Aorta (tissue), 5 donors: ENCODE measurements around the gene TP53RK. TPM values are rescaled to one million over a fixed set of nuclear protein-coding genes. Genes with fewer than 3 reads are reported as not detected.

Experiments
- ATAC-seq: fragments of 200-7000 bp; cut with Tn5 transposase; one replicate; pipeline ENCODE4 v1.9.1; 2022; ENCODE audit warnings: moderate library complexity; ENCODE audit not compliant: low FRiP score
- DNase-seq, 2 donors: peaks; one replicate each; pipeline ENCODE4 v3.0.0-alpha.2; 2020
- H3K27ac ChIP-seq, 2 donors: one replicate each; pipeline ENCODE4 v1.5.1; 2013; ENCODE audit warnings: low read length in 2 of 2, mild to moderate bottlenecking in 2 of 2, moderate library complexity in 2 of 2, control low read depth in 1 of 2, inconsistent platforms in 1 of 2, low read depth in 1 of 2
- H3K27me3 ChIP-seq, 2 donors: one replicate each; pipeline ENCODE4 v1.6.1; 2013; ENCODE audit warnings: control low read depth in 1 of 2, low read length in 1 of 2, mild to moderate bottlenecking in 1 of 2, moderate library complexity in 1 of 2; ENCODE audit not compliant: insufficient read depth in 2 of 2, control insufficient read depth in 1 of 2
- H3K36me3 ChIP-seq, 2 donors: one replicate each; pipeline ENCODE4 v1.6.1; 2013; ENCODE audit warnings: control low read depth in 1 of 2, low read length in 1 of 2, mild to moderate bottlenecking in 1 of 2; ENCODE audit not compliant: insufficient read depth in 2 of 2, control insufficient read depth in 1 of 2
- H3K4me1 ChIP-seq, 2 donors: one replicate each; pipeline ENCODE4 v1.6.1; 2013; ENCODE audit warnings: low read length in 2 of 2, control low read depth in 1 of 2, mild to moderate bottlenecking in 1 of 2, moderate library complexity in 1 of 2; ENCODE audit not compliant: insufficient read depth in 2 of 2, control insufficient read depth in 1 of 2
- H3K4me3 ChIP-seq, 2 donors: one replicate each; pipeline ENCODE4 v1.5.1; 2013; ENCODE audit warnings: low read length in 2 of 2, control low read depth in 1 of 2, mild to moderate bottlenecking in 1 of 2
- H3K9me3 ChIP-seq: one replicate; pipeline ENCODE4 v1.6.1; 2013; ENCODE audit warnings: mild to moderate bottlenecking, low read length; ENCODE audit not compliant: control insufficient read depth
- WGBS, 2 donors: extraction: QIAGEN DNeasy Blood & Tissue Kit; methylation state at CpG; one replicate each; pipeline ENCODE4 v1.1.7; 2013; 5-methylcytosine and 5-hydroxymethylcytosine counted together
- intact Hi-C, 2 donors: fragments of 100-400 bp; cut with DNase I; formaldehyde crosslinking; loops; one replicate each; pipeline versions ENCODE4 v1.14.2 to v1.15.0; 2022
- polyA plus RNA-seq, 2 donors: library from polyadenylated mRNA; stranded (reverse); fragments of 200-250 nt; gene quantifications; one replicate each; pipeline ENCODE4 v1.2.3, GENCODE V29; 2013
- total RNA-seq, 2 donors: library from RNA; stranded (reverse); fragmentation: NEBNext Ultra II Directional; extraction: Animal tissue kit (Norgen Biotek cat#: 25700); gene quantifications; one replicate each; pipeline ENCODE4 v1.2.1, GENCODE V29; 2021
- donor health status: healthy with polysubstance abuse.
- donor health status: Bipolar disorder and iron deficiency.
- donor health status: DM: no; HTN: no; CAD: no.
- donor health status: DM: no; HTN: no; CAD: no.
- donor health status: DM: yes; HTN: yes; CAD: no.

TP53RK gene
- total and polyA plus RNA-seq, 4 donors, result 9.3 to 10.4 (median 9.4) TPM

GRCh38 chr20:46641424-46641823 is 47.8 kb downstream of the TP53RK start:
- H3K36me3 ChIP-seq, result no peaks in the 10 kb centered on the region
- intact Hi-C loops, result no loop called here
- ATAC-seq, result no peak
- no peak overlapping the region for H3K4me3 ChIP-seq
- no peak overlapping the region for H3K27ac ChIP-seq
- H3K4me1 ChIP-seq, result no peaks in the 10 kb centered on the region
- H3K27me3 ChIP-seq, result no peaks in the 10 kb centered on the region
- H3K9me3 ChIP-seq, result no peaks in the 10 kb centered on the region
- DNase-seq, result no peak

- no peak overlapping the region for H3K4me3 ChIP-seq
- intact Hi-C loops, result no loop called here
- no peaks in the 10 kb centered on the region for H3K36me3 ChIP-seq
- DNase-seq (no peak), ATAC-seq (no peak)
- no peaks in the 10 kb centered on the region for H3K4me1 ChIP-seq
- WGBS, 2 donors, result 67 to 70% methylated on average over 14 of the region's 14 CpGs
- no peak overlapping the region for H3K27ac ChIP-seq
- H3K9me3 ChIP-seq, result no peaks in the 10 kb centered on the region
- H3K27me3 ChIP-seq, result no peaks in the 10 kb centered on the region
These were observed 48.5 kb downstream of the TP53RK start for GRCh38 chr20:46640536-46641311.

- H3K4me1 ChIP-seq, result no peaks in the 10 kb centered on the region
- ATAC-seq, result no peak
- no peak overlapping the region for H3K27ac ChIP-seq
- H3K36me3 ChIP-seq, result no peaks in the 10 kb centered on the region
- intact Hi-C loops, result no loop called here
- no peaks in the 10 kb centered on the region for H3K27me3 ChIP-seq
- 82 to 92% methylated on average over 6 of the region's 6 CpGs for WGBS, 2 donors
- H3K4me3 ChIP-seq, result no peak overlapping the region
- H3K9me3 ChIP-seq, result no peaks in the 10 kb centered on the region
- no peak for DNase-seq
These were observed 49.2 kb downstream of the TP53RK start for GRCh38 chr20:46640044-46640443.

- no peak for DNase-seq
- Histone ChIP-seq H3K4me3 (no peak overlapping the region), H3K36me3 (no peaks in the 10 kb centered on the region), H3K27me3 (no peaks in the 10 kb centered on the region), H3K4me1 (no peaks in the 10 kb centered on the region), H3K27ac (no peak overlapping the region), H3K9me3 (no peaks in the 10 kb centered on the region)
- intact Hi-C loops, result no loop called here
- no peak for ATAC-seq
- 93 to 94% methylated on average over 3 of the region's 3 CpGs for WGBS, 2 donors
These were observed 49.7 kb downstream of the TP53RK start for GRCh38 chr20:46639587-46639986.

GRCh38 chr20:46638898-46639274 is 50.4 kb downstream of the TP53RK start:
- Histone ChIP-seq H3K4me1 (no peaks in the 10 kb centered on the region), H3K27ac (no peak overlapping the region), H3K4me3 (no peak overlapping the region), H3K27me3 (no peaks in the 10 kb centered on the region), H3K36me3 (no peaks in the 10 kb centered on the region), H3K9me3 (no peaks in the 10 kb centered on the region)
- ATAC-seq, result no peak
- 91 to 94% methylated on average over 4 of the region's 4 CpGs for WGBS, 2 donors
- intact Hi-C loops, result no loop called here
- DNase-seq, result no peak

GRCh38 chr20:46638134-46638897 is 50.9 kb downstream of the TP53RK start:
- no peaks in the 10 kb centered on the region for H3K36me3 ChIP-seq
- no peaks in the 10 kb centered on the region for H3K27me3 ChIP-seq
- H3K4me1 ChIP-seq, result no peaks in the 10 kb centered on the region
- H3K9me3 ChIP-seq, result no peaks in the 10 kb centered on the region
- H3K27ac ChIP-seq, result no peak overlapping the region
- ATAC-seq (no peak), DNase-seq (no peak)
- intact Hi-C loops, result no loop called here
- WGBS, 2 donors, result 83 to 85% methylated on average over 18 of the region's 18 CpGs
- H3K4me3 ChIP-seq, result no peak overlapping the region

- Histone ChIP-seq H3K27ac (no peak overlapping the region), H3K4me3 (no peak overlapping the region), H3K36me3 (no peaks in the 10 kb centered on the region), H3K4me1 (no peaks in the 10 kb centered on the region), H3K27me3 (no peaks in the 10 kb centered on the region), H3K9me3 (no peaks in the 10 kb centered on the region)
- intact Hi-C loops, result no loop called here
- ATAC-seq (no peak), DNase-seq (no peak)
- WGBS, 2 donors, result 78 to 83% methylated on average over 4 of the region's 4 CpGs
These were observed 51.7 kb downstream of the TP53RK start for GRCh38 chr20:46637427-46638133.

GRCh38 chr20:46637020-46637419 is 52.2 kb downstream of the TP53RK start:
- intact Hi-C loops, result no loop called here
- DNase-seq, result no peak
- Histone ChIP-seq H3K4me1 (no peaks in the 10 kb centered on the region), H3K36me3 (no peaks in the 10 kb centered on the region), H3K4me3 (no peak overlapping the region), H3K27ac (no peak overlapping the region), H3K9me3 (no peaks in the 10 kb centered on the region), H3K27me3 (no peaks in the 10 kb centered on the region)
- WGBS, 2 donors, result 74 to 75% methylated on average over 11 of the region's 11 CpGs
- ATAC-seq, result no peak
